GM12878 (cell line): ENCODE results near the gene SRSF2.

ENCODE experiments used
- CBX3 ChIP-seq: fragments of 200-600 bp; sonication (generic); IDR thresholded peaks from 2 replicates; pipeline ENCODE4 v1.6.1; 2016; ENCODE audit warnings: low read depth, borderline replicate concordance
- EP300 ChIP-seq, 2 experiments: fragments of 150-350 bp in 1 of 2; IDR thresholded peaks; 2 replicates each; pipeline ENCODE4 v1.6.1; 2011 to 2012; ENCODE audit warnings: low read depth in 2 of 2, low read length in 2 of 2, borderline replicate concordance in 1 of 2, improper control_type of control experiment in 1 of 2, inconsistent platforms in 1 of 2; ENCODE audit not compliant: control insufficient read depth in 1 of 2
- POLR2A ChIP-seq: IDR thresholded peaks from 2 replicates; pipeline ENCODE4 v1.6.1; 2011; ENCODE audit warnings: low read depth, mild to moderate bottlenecking, low read length
- RCOR1 ChIP-seq: conservative IDR thresholded peaks from 2 replicates; pipeline ENCODE4 v1.6.1; 2012; ENCODE audit warnings: low read depth, low read length, improper control_type of control experiment
- TF ChIP-seq, protein P1 (sequence below), 3 experiments: IDR thresholded peaks in 2 of 3; conservative IDR thresholded peaks in 1 of 3; 2 replicates each; pipeline ENCODE4 v1.5.1; 2011; ENCODE audit warnings: low read depth in 3 of 3, low read length in 3 of 3, mild to moderate bottlenecking in 3 of 3, control low read depth in 2 of 3, moderate library complexity in 2 of 3, inconsistent platforms in 1 of 3, mixed read lengths in 1 of 3; ENCODE audit not compliant: control insufficient read depth in 2 of 3, insufficient read depth in 1 of 3; ENCODE audit errors: extremely low read depth in 1 of 3

DNA sequence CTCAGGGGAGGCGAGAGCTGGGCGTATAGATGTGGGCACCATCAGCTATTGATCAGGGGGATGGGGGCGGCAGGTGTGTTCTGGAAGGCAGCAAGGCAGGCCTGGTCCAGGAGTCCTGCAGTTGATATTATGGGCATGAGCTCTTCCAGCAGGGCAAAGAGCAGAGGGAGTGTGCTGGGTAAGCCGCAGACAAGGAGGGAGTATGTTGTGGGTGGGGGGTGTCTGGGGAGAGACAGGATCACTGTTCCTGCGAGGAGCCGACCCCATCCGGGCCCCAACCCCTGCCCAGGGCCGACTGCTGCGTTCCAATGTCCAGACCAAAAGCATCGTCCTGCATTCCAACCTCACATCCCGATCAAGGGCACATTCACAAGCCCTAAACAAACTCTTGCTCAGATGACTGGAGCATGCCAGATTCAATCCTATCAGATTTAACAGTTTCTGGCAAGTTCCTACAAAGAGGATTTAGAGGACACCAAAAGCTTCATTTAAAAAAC lies 35.6 kb downstream of the SRSF2 start:
- TF ChIP-seq, protein P1, sequence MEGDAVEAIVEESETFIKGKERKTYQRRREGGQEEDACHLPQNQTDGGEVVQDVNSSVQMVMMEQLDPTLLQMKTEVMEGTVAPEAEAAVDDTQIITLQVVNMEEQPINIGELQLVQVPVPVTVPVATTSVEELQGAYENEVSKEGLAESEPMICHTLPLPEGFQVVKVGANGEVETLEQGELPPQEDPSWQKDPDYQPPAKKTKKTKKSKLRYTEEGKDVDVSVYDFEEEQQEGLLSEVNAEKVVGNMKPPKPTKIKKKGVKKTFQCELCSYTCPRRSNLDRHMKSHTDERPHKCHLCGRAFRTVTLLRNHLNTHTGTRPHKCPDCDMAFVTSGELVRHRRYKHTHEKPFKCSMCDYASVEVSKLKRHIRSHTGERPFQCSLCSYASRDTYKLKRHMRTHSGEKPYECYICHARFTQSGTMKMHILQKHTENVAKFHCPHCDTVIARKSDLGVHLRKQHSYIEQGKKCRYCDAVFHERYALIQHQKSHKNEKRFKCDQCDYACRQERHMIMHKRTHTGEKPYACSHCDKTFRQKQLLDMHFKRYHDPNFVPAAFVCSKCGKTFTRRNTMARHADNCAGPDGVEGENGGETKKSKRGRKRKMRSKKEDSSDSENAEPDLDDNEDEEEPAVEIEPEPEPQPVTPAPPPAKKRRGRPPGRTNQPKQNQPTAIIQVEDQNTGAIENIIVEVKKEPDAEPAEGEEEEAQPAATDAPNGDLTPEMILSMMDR (IDR thresholded peaks at IDR 0.05 in 2 of 3, conservative IDR thresholded peaks at IDR 0.05 in 1 of 3; ENCODE audit: control insufficient read depth in 2 of 3, extremely low read depth in 1 of 3, insufficient read depth in 1 of 3, low read depth in 3 of 3, low read length in 3 of 3), result no peak
- TF ChIP-seq POLR2A (no peak), EP300 (IDR thresholded peaks at IDR 0.05; ENCODE audit: borderline replicate concordance in 1 of 2, control insufficient read depth in 1 of 2, low read depth in 2 of 2, low read length in 2 of 2) (no peak), RCOR1 (no peak), CBX3 (no peak)
